Adrenal gland (tissue), 12 donors: Measurements from ENCODE around the gene MDFIC2. TPM values are rescaled to one million over a fixed set of nuclear protein-coding genes. Genes with fewer than 3 reads are reported as not detected.

ENCODE experiments used
- DNase-seq, 7 donors: peaks; one replicate each; pipeline ENCODE4 v3.0.0-alpha.2; 2019 to 2020
- H3K27ac ChIP-seq, 5 donors: fragments of 200-600 bp; sonication (generic) in 4 of 5; 1 replicate in 3 of 5; 2 replicates in 2 of 5; pipeline versions ENCODE4 v1.5.1 to v1.8.0; 2016 to 2020; ENCODE audit warnings: mild to moderate bottlenecking in 1 of 5
- H3K27me3 ChIP-seq: fragments of 200-600 bp; 2 replicates; pipeline ENCODE4 v1.8.0; 2021
- H3K36me3 ChIP-seq, 2 donors: fragments of 200-600 bp; replicated peaks in 1 of 2; 1 replicate in 1 of 2; 2 replicates in 1 of 2; pipeline versions ENCODE4 v1.5.1 to v1.8.0; 2018 to 2022
- H3K4me1 ChIP-seq, 2 donors: fragments of 200-600 bp; replicated peaks in 1 of 2; 1 replicate in 1 of 2; 2 replicates in 1 of 2; pipeline versions ENCODE4 v1.5.1 to v1.8.0; 2018 to 2021
- H3K4me3 ChIP-seq, 4 donors: fragments of 200-600 bp; sonication (generic) in 3 of 4; one replicate each; pipeline ENCODE4 v1.5.1; 2016 to 2018
- H3K9me3 ChIP-seq, 3 donors: fragments of 200-600 bp; sonication (generic) in 1 of 3; replicated peaks in 1 of 3; 1 replicate in 2 of 3; 2 replicates in 1 of 3; pipeline versions ENCODE4 v1.5.1 to v1.8.0; 2016 to 2021
- POLR2A ChIP-seq, 2 donors: fragments of 450-650 bp; IDR thresholded peaks; one replicate each; pipeline ENCODE4 v1.6.1; 2017; ENCODE audit warnings: antibody characterized with exemption in 2 of 2, mild to moderate bottlenecking in 2 of 2, moderate library complexity in 1 of 2
- WGBS, 4 donors: extraction: QIAGEN DNeasy Blood & Tissue Kit in 2 of 4; methylation state at CpG; one replicate each; pipeline versions ENCODE4 v1.1.5 to v1.1.7; 2013 to 2017; 5-methylcytosine and 5-hydroxymethylcytosine counted together
- intact Hi-C, 2 donors: fragments of 100-400 bp; cut with DNase I; formaldehyde crosslinking; loops; one replicate each; pipeline versions ENCODE4 v1.14.1 to v1.15.0; 2022 to 2023
- polyA plus RNA-seq, 3 donors: library from polyadenylated mRNA; stranded (reverse); fragments of 200-250 nt in 2 of 3; fragments of 350-450 nt in 1 of 3; fragmentation: Illumina TruSeq in 1 of 3; extraction: RNeasy Lipid Tissue Mini Kit (QIAGEN cat#74804) in 1 of 3; gene quantifications; one replicate each; pipeline ENCODE4 v1.2.3, GENCODE V29; 2013 to 2014
- total RNA-seq, 9 donors: library from RNA; depleted of rRNA in 4 of 9; stranded (reverse); fragments of >200 nt in 4 of 9; fragments of 120-200 nt in 1 of 9; fragmentation: NEBNext Ultra II Directional in 1 of 9; extraction: Animal tissue kit (Norgen Biotek cat#: 25700) in 1 of 9; gene quantifications; one replicate each; pipeline versions ENCODE4 v1.1.0 to v1.2.4, GENCODE V29; 2013 to 2023
- TF ChIP-seq, protein P1 (sequence below), 6 experiments: fragments of 450-650 bp in 4 of 6; fragments of 200-600 bp in 2 of 6; sonication (generic) in 1 of 6; IDR thresholded peaks; 1 replicate in 5 of 6; 2 replicates in 1 of 6; pipeline versions ENCODE4 v1.5.1 to v1.8.0; 2016 to 2021; ENCODE audit warnings: antibody characterized with exemption in 6 of 6, mild to moderate bottlenecking in 2 of 6, moderate library complexity in 1 of 6
- donor health status: healthy with polysubstance abuse.
- donor health status: Bipolar disorder and iron deficiency.
- donor health status: DM: yes; HTN: yes; CAD: no.
- donor health status: DM: no; HTN: no; CAD: no.
- donor health status: DM: no; HTN: no; CAD: no.
- donor health status: DM: yes; HTN: yes; CAD: no.

Gene MDFIC2
- total and polyA plus RNA-seq, 12 donors, result not detected

DNA sequence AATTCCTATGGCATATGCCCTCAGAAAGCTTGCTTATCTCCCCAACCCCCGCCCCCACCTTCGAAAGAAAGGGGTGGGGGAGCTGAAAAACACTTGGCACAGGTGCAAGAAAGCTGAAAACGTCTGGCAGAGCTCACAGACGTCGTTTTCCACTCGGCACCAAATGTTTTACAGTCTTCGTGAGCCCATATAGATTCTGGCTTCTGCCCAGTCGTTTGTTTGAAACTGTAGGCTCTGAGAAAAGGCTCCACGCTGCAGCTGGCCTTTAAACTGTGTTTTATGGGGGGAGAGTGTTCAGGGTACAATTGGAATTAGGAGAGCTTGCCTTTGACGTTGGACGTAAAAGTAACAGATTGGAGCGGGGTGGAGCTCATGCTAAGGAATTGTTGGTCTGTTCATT lies 130.3 kb downstream of the MDFIC2 start:
- Histone ChIP-seq H3K36me3 (no peaks in the 10 kb centered on the region), H3K9me3 (no peaks in the 10 kb centered on the region), H3K27ac (no peak overlapping the region), H3K4me3 (no peak overlapping the region), H3K4me1 (no peaks in the 10 kb centered on the region), H3K27me3 (no peaks in the 10 kb centered on the region)
- WGBS, 4 donors, result 30 to 46% (median 35%) methylated on average over 11 to 12 of the region's 12 CpGs
- no peak for TF ChIP-seq POLR2A (IDR thresholded peaks at IDR 0.05)
- TF ChIP-seq, protein P1, sequence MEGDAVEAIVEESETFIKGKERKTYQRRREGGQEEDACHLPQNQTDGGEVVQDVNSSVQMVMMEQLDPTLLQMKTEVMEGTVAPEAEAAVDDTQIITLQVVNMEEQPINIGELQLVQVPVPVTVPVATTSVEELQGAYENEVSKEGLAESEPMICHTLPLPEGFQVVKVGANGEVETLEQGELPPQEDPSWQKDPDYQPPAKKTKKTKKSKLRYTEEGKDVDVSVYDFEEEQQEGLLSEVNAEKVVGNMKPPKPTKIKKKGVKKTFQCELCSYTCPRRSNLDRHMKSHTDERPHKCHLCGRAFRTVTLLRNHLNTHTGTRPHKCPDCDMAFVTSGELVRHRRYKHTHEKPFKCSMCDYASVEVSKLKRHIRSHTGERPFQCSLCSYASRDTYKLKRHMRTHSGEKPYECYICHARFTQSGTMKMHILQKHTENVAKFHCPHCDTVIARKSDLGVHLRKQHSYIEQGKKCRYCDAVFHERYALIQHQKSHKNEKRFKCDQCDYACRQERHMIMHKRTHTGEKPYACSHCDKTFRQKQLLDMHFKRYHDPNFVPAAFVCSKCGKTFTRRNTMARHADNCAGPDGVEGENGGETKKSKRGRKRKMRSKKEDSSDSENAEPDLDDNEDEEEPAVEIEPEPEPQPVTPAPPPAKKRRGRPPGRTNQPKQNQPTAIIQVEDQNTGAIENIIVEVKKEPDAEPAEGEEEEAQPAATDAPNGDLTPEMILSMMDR (IDR thresholded peaks at IDR 0.05), result no peak
- intact Hi-C loops, result no loop called here
- DNase-seq, result no peak

DNA sequence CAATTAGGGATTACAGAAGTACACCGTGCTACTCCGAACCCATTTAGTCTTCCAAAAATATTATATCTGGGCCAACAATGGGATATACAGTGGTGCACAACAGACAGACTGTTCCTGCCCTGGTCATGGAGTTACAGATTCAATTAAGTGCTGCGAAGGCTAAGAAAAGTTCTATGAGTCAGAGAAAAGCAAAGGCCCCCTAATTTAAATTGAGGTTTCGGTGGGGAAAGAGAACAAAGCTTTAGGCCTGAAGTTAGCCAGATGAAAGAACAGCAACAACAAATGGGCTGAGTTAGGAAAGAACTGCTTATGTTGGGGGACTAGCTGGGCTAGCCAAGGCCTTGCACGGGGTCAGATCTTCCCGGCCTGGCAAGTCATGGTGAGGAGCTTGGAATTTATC lies 131.8 kb downstream of the MDFIC2 start:
- Histone ChIP-seq H3K27me3 (no peaks in the 10 kb centered on the region), H3K4me3 (no peak overlapping the region), H3K4me1 (no peaks in the 10 kb centered on the region), H3K27ac (no peak overlapping the region), H3K9me3 (no peaks in the 10 kb centered on the region), H3K36me3 (no peaks in the 10 kb centered on the region)
- intact Hi-C loops, result no loop called here
- DNase-seq, result no peak
- no peak for TF ChIP-seq POLR2A (IDR thresholded peaks at IDR 0.05)
- TF ChIP-seq, protein P1 (IDR thresholded peaks at IDR 0.05), result no peak
- 80 to 92% (median 81%) methylated on average over 6 of the region's 6 CpGs for WGBS, 4 donors

GRCh38 chr3:70179111-70179510 lies 133.3 kb downstream of the MDFIC2 start:
- Histone ChIP-seq H3K4me3 (no peak overlapping the region), H3K9me3 (no peaks in the 10 kb centered on the region), H3K4me1 (no peaks in the 10 kb centered on the region), H3K27me3 (no peaks in the 10 kb centered on the region), H3K27ac (no peak overlapping the region), H3K36me3 (no peaks in the 10 kb centered on the region)
- intact Hi-C loops, result no loop called here
- TF ChIP-seq, protein P1 (IDR thresholded peaks at IDR 0.05), result no peak
- no peak for TF ChIP-seq POLR2A (IDR thresholded peaks at IDR 0.05)
- 62 to 81% (median 64%) methylated on average over 3 of the region's 3 CpGs for WGBS, 4 donors
- DNase-seq, result no peak

DNA sequence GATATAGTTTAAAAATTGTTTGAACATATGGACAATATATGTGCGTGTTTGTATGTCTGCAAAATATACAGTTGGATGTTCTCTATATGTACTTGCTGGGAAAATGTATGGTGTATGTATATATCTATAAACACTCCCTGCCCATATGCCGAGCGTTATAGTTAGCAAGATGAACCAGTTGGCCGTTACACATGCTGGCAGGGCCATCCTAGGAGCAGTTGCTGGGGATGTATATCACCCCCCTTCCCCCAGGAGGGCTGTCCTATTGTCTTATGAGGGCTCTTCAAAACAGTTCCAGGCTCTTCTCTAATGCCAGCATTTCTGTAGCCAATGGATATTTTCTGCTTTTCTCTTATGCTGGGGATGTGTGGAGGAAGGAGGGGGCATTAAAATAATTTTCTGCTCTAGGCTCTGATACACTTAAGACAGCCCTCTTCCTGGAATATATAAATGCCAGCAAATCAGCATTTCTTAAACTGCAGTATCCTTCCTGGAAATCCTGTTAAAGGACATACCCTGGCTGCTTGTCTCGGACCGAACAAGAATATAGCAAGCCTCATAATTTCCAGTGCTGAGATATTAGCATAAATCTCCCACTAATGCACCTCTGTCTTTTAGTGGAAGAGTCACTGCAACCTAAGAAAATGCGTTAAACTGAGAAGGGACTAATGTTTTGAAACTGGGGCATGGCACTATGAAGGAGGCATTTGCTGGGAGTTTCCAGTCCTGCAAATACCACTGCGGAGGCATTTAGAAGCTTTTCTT lies 134.4 kb downstream of the MDFIC2 start:
- Histone ChIP-seq H3K27me3 (no peaks in the 10 kb centered on the region), H3K36me3 (no peaks in the 10 kb centered on the region), H3K9me3 (peaks cover 0 to 3% (median 0%) of the 10 kb centered on the region in 3 donors), H3K27ac (no peak overlapping the region), H3K4me1 (no peaks in the 10 kb centered on the region), H3K4me3 (no peak overlapping the region)
- TF ChIP-seq, protein P1 (IDR thresholded peaks at IDR 0.05), result no peak
- no peak for TF ChIP-seq POLR2A (IDR thresholded peaks at IDR 0.05)
- no peak for DNase-seq
- 66 to 74% (median 72%) methylated on average over 8 of the region's 8 CpGs for WGBS, 4 donors
- intact Hi-C loops, result no loop called here
